ENCODE measurements around the gene ARHGAP18. TPM values are rescaled to one million over a fixed set of nuclear protein-coding genes. Genes with fewer than 3 reads are reported as not detected.

The ARHGAP18 gene
- total RNA-seq, 1 experiment from 2014 or later = 2.4 TPM

GRCh38 chr6:129695373-129696027 lies 14.5 kb downstream of the ARHGAP18 start:
- no peak overlapping the region for H3K4me3 Mint-ChIP-seq
- no peaks in the 10 kb centered on the region for H3K79me2 ChIP-seq (ENCODE audit: insufficient read depth, low read length)

More at GRCh38 chr6:129695373-129696027, 14.5 kb downstream of the ARHGAP18 start:
- Histone ChIP-seq H2AFZ (ENCODE audit: low read length) (no peak overlapping the region), H4K5ac (ENCODE audit: insufficient read length, low read depth, low read length) (no peak overlapping the region), H3K56ac (ENCODE audit: insufficient read length, low read depth, low read length) (no peak overlapping the region), H2BK15ac (ENCODE audit: low read depth, low read length) (no peak overlapping the region), H3K9ac (ENCODE audit: extremely low read depth, insufficient read length, low read length) (no peak overlapping the region), H4K20me1 (ENCODE audit: control insufficient read depth, insufficient read depth, insufficient read length) (no peaks in the 10 kb centered on the region), H2AK5ac (ENCODE audit: insufficient read length, low read length) (no peak overlapping the region), H3K4ac (ENCODE audit: low read depth, low read length) (no peak overlapping the region), H3K23me2 (ENCODE audit: insufficient read length, low read depth, low read length, poor library complexity, severe bottlenecking) (no peaks in the 10 kb centered on the region), H4K91ac (ENCODE audit: insufficient read length, low read depth, low read length) (no peak overlapping the region), H2BK5ac (ENCODE audit: insufficient read length, low read length) (no peak overlapping the region), H3K23ac (ENCODE audit: insufficient read length, low read depth, low read length) (no peak overlapping the region), H4K8ac (replicated peaks; ENCODE audit: insufficient read length, low read depth, low read length) (no peak overlapping the region), H2BK12ac (ENCODE audit: insufficient read length, low read depth, low read length) (no peak overlapping the region), H3K27me3 (ENCODE audit: insufficient read depth, low read length) (no peaks in the 10 kb centered on the region), H3K79me1 (ENCODE audit: insufficient read depth, low read depth, low read length, poor library complexity, severe bottlenecking) (no peaks in the 10 kb centered on the region), H3K4me1 (ENCODE audit: insufficient read depth, low read length) (no peaks in the 10 kb centered on the region), H2BK20ac (ENCODE audit: low read depth, low read length, poor library complexity, severe bottlenecking) (no peak overlapping the region), H3K9me3 (ENCODE audit: control insufficient read depth, low read depth, low read length) (no peaks in the 10 kb centered on the region), H3K27ac (ENCODE audit: insufficient read length, low read depth, low read length) (no peak overlapping the region), H3K18ac (ENCODE audit: insufficient read length, low read depth, low read length) (no peak overlapping the region), H3T11ph (ENCODE audit: low read length) (no peak overlapping the region), H3K4me2 (ENCODE audit: insufficient read depth, insufficient read length, low read length) (no peak overlapping the region), H2BK120ac (ENCODE audit: low read depth, low read length, poor library complexity, severe bottlenecking) (no peak overlapping the region), H3K14ac (ENCODE audit: insufficient read depth, low read length) (no peak overlapping the region)
- no peak for TF ChIP-seq CTCF (conservative IDR thresholded peaks at IDR 0.05)
- Mint-ChIP-seq H3K4me1 (peaks cover 24% of the 10 kb centered on the region in 2 experiments), H3K9me3 (no peaks in the 10 kb centered on the region), H3K27me3 (ENCODE audit: low read depth) (no peaks in the 10 kb centered on the region), H3K27ac (no peak overlapping the region), H3K36me3 (ENCODE audit: insufficient read depth in 1 of 3, low read depth in 3 of 3) (no peaks in the 10 kb centered on the region; a peak in 1 of 7 replicates)
- no CpG with 5 or more reads among the region's 3 CpGs for WGBS (ENCODE audit: extremely low coverage, insufficient read length, low lambda C conversion rate)
- DNase-seq = no peak
